Activated CD8-positive, alpha-beta T cell treated with anti-CD3 and anti-CD28 coated beads for 36 hours (primary cell): Measurements from ENCODE around the gene CMKLR1. TPM values are rescaled to one million over a fixed set of nuclear protein-coding genes. Genes with fewer than 3 reads are reported as not detected.

ENCODE experiments used
- ATAC-seq: fragments of 200-7000 bp; cut with Tn5 transposase; one replicate; pipeline ENCODE4 v1.10.0; 2021; ENCODE audit warnings: mild to moderate bottlenecking, moderate library complexity
- CTCF ChIA-PET: fragments of 350-600 bp; sonication (Branson Sonifier 250); formaldehyde crosslinking; loops from one replicate; lab custom pipeline; 2021; ENCODE audit warnings: antibody characterized with exemption; lab: Charles Lee
- POLR2A ChIA-PET: fragments of 350-600 bp; sonication (Branson Sonifier 250); formaldehyde crosslinking; loops from one replicate; lab custom pipeline; 2021; ENCODE audit warnings: antibody characterized with exemption; lab: Charles Lee
- DNase-seq: peaks from one replicate; pipeline ENCODE4 v3.0.0-alpha.2; 2020
- H3K27ac Mint-ChIP-seq: one replicate; pipeline ENCODE4 v1.8.0; 2021; ENCODE audit warnings: mild to moderate bottlenecking, mixed read lengths
- H3K27me3 Mint-ChIP-seq: one replicate; pipeline ENCODE4 v1.8.0; 2021; ENCODE audit warnings: mixed read lengths
- H3K36me3 Mint-ChIP-seq: one replicate; pipeline ENCODE4 v1.8.0; 2021; ENCODE audit warnings: low read depth, mixed read lengths
- H3K4me1 Mint-ChIP-seq: one replicate; pipeline ENCODE4 v1.8.0; 2021; ENCODE audit warnings: low read depth, mixed read lengths
- H3K4me3 Mint-ChIP-seq: one replicate; pipeline ENCODE4 v1.8.0; 2021; ENCODE audit warnings: mild to moderate bottlenecking, moderate library complexity, mixed read lengths
- H3K9me3 Mint-ChIP-seq: one replicate; pipeline ENCODE4 v1.8.0; 2021; ENCODE audit warnings: mixed read lengths
- intact Hi-C: fragments of 100-400 bp; cut with micrococcal nuclease; formaldehyde crosslinking; loops from one replicate; pipeline ENCODE4 v1.10.0; 2022
- total RNA-seq, 2 experiments: library from RNA; stranded (reverse); gene quantifications; one replicate each; pipeline ENCODE4 v1.2.3, GENCODE V29; 2021
- TF ChIP-seq, protein P1 (sequence below): fragments of 200-600 bp; IDR thresholded peaks from one replicate; pipeline ENCODE4 v1.8.0; 2022; ENCODE audit warnings: antibody characterized with exemption, mild to moderate bottlenecking

The CMKLR1 gene
- total RNA-seq, 2 experiments from 2014 or later, result not detected

DNA sequence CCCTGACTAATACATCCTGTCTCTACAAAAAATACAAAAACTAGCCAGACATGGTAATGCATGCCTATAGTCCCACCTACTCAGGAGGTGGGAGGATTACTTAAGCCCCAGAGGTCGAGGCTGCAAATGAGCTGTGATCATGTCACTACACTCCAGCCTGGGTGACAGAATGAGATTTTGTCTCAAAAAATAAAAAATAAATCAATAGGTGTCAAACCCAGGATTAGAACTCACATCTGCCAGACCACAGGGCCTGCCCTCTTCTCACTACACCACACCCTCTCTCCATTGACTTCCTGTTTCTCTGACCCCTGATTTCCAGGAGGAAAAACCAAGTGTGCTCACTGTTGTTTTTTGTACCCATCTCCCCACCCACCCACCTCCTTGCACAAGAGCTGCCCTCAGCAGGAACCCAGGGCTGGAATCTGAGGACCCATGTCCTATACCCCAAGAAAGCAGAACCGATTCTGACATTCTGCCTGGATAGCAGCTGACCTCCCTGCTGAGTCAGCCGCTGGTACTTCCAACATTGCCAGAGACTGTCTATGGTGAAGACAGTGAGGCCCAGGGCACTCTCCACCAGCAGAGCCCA is 6.2 kb downstream of the CMKLR1 start:
- ChIA-PET CTCF (interaction anchor here (1.9 kb wide), 1 partner anchor 12 kb away, joined by 6 read pairs; no protein-coding TSS in a partner anchor), POLR2A (no interaction called here)
- H3K9me3 Mint-ChIP-seq, result no peaks in the 10 kb centered on the region
- H3K4me3 Mint-ChIP-seq, result no peak overlapping the region
- H3K27ac Mint-ChIP-seq, result no peak overlapping the region
- DNase-seq (no peak), ATAC-seq (peak; percentile 72)
- no peaks in the 10 kb centered on the region for H3K36me3 Mint-ChIP-seq
- no peaks in the 10 kb centered on the region for H3K27me3 Mint-ChIP-seq
- H3K4me1 Mint-ChIP-seq, result peaks cover 31% of the 10 kb centered on the region
- intact Hi-C loops, result no loop called here
- TF ChIP-seq, protein P1, sequence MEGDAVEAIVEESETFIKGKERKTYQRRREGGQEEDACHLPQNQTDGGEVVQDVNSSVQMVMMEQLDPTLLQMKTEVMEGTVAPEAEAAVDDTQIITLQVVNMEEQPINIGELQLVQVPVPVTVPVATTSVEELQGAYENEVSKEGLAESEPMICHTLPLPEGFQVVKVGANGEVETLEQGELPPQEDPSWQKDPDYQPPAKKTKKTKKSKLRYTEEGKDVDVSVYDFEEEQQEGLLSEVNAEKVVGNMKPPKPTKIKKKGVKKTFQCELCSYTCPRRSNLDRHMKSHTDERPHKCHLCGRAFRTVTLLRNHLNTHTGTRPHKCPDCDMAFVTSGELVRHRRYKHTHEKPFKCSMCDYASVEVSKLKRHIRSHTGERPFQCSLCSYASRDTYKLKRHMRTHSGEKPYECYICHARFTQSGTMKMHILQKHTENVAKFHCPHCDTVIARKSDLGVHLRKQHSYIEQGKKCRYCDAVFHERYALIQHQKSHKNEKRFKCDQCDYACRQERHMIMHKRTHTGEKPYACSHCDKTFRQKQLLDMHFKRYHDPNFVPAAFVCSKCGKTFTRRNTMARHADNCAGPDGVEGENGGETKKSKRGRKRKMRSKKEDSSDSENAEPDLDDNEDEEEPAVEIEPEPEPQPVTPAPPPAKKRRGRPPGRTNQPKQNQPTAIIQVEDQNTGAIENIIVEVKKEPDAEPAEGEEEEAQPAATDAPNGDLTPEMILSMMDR, result no peak

DNA sequence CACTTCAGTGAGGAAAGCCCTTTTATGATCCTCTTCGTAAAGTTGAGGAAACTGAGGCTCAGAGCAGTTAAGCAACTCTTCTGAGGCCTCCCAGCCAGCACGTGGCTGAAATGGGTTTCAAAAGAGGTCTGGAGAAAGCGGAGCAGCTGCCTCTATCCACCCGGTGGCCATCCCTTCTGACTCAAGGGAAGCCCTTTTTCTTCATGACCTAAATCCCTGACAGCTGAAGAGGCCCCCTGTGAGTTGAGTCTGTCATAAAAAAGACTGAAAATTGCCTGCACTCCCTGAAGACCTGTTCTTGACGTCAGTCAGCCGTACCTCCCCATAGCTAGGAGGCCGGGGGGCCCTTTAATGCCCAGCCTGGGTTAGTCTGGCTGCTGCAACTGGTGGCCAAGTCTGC is 10.7 kb downstream of the CMKLR1 start:
- Mint-ChIP-seq H3K4me3 (no peak overlapping the region), H3K36me3 (no peaks in the 10 kb centered on the region), H3K9me3 (no peaks in the 10 kb centered on the region), H3K27ac (no peak overlapping the region), H3K27me3 (no peaks in the 10 kb centered on the region), H3K4me1 (peaks cover 14% of the 10 kb centered on the region)
- DNase-seq (no peak), ATAC-seq (no peak)
- ChIA-PET POLR2A (no interaction called here), CTCF (no interaction called here)
- TF ChIP-seq, protein P1, result no peak
- intact Hi-C loops, result no loop called here

DNA sequence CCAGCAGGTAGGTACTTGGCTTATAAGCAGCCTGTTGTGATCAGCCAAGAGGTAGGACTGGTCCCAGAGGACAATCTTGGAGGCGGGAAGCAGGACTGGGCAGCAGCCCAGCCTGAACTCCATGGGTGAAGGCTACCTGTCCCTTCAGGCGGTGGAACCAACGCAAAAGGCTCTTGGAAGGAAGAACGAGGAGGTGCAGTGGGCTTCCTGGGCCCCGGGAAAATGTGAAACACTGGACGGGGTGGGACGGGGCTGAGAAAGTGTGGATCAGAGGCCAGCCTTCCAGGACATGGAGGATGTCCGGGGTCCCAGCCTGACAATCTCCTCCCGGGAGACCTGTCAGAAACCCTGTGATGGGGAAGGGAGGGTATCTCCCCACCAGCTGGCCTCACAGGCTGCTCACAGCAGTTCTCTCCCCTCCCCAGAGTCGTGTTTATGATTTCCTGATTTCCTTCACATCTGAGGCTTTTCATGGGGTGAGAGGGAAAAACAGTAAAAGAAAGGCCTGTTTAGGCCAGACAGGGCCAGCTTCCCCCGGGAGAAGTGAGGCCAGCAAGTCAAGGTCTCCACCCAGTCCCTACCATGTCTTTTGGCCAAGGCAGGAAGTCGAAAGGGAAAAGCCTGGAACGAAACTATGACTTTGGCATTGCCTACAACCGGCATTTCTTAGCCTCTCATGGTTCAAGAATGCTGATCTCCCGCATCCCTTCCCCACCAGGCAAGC is 11.3 kb downstream of the CMKLR1 start:
- Mint-ChIP-seq H3K27me3 (no peaks in the 10 kb centered on the region), H3K36me3 (no peaks in the 10 kb centered on the region), H3K4me1 (peaks cover 7% of the 10 kb centered on the region), H3K9me3 (no peaks in the 10 kb centered on the region), H3K27ac (no peak overlapping the region), H3K4me3 (no peak overlapping the region)
- intact Hi-C loops, result no loop called here
- DNase-seq, result no peak
- CTCF ChIA-PET, result no interaction called here
- POLR2A ChIA-PET, result interaction anchor here (1.1 kb wide), 1 partner anchor 13 kb away, joined by 3 read pairs; no protein-coding TSS in a partner anchor
- TF ChIP-seq, protein P1, result no peak
- ATAC-seq, result no peak

DNA sequence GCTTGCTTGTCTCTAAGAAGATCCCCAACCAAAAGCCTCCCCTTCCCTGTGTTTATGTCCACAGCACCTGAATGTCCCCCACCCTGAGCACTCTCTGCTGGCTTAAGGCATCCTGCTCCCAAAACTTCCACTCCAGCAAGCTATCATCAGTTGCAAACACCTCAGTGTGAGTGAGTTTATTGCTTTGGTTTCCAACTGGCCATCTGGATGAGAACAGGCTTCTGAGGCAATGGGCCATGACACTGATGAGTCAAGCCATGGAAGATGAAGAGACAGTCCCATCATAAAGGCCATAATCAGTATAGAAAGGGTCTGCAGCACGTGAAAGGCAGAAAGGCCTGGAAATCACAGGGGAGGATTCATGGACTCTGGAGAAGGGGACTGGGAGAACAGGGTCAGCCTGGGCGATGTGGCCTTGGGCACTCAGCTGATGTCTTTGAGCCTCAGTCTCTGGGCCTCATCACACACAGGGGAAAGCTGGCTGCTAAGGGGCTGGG is 12.8 kb downstream of the CMKLR1 start:
- CTCF ChIA-PET, result no interaction called here
- TF ChIP-seq, protein P1, result no peak

DNA sequence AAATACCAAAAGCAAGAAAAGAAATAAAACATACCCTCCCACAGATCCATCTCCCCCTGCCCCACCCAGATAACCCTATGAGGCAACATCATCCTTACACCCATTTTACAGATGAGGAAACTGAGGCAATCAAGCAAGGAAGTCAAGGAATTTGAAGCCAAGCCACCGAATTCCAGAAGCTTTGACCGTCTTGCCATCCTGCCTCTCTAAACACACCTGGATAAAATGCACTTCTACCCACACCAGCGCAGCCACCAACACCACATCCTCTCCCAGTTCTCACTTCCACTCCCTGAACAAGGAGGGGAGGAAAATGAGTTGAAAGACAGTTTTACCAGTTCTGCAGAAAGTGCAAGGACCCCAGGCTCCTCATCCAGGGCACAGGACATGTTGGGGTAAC is 13.6 kb downstream of the CMKLR1 start:
- DNase-seq (no peak), ATAC-seq (no peak)
- no peaks in the 10 kb centered on the region for H3K36me3 Mint-ChIP-seq
- H3K4me1 Mint-ChIP-seq, result peaks cover 3% of the 10 kb centered on the region
- H3K4me3 Mint-ChIP-seq, result no peak overlapping the region
- intact Hi-C loops, result no loop called here
- POLR2A ChIA-PET, result interaction anchor here (1.4 kb wide), 1 partner anchor 12 kb away, joined by 3 read pairs; no protein-coding TSS in a partner anchor
- H3K27me3 Mint-ChIP-seq, result no peaks in the 10 kb centered on the region
- H3K9me3 Mint-ChIP-seq, result no peaks in the 10 kb centered on the region
- no peak overlapping the region for H3K27ac Mint-ChIP-seq
- CTCF ChIA-PET, result interaction anchor here (0.6 kb wide), 1 partner anchor 132 kb away, joined by 3 read pairs; no protein-coding TSS in a partner anchor
- TF ChIP-seq, protein P1, result no peak

More for the DNA sequence above, 12.8 kb downstream of the CMKLR1 start:
- Mint-ChIP-seq H3K4me3 (no peak overlapping the region), H3K36me3 (no peaks in the 10 kb centered on the region), H3K9me3 (no peaks in the 10 kb centered on the region), H3K27ac (no peak overlapping the region), H3K27me3 (no peaks in the 10 kb centered on the region), H3K4me1 (peaks cover 3% of the 10 kb centered on the region)
- DNase-seq (no peak), ATAC-seq (no peak)
- POLR2A ChIA-PET, result interaction anchor here (1.1 kb wide), 1 partner anchor 12 kb away, joined by 3 read pairs; no protein-coding TSS in a partner anchor
- intact Hi-C loops, result no loop called here
